Glutamatergic neuron (in vitro differentiated cells): ENCODE results near the gene LYRM9. TPM values are rescaled to one million over a fixed set of nuclear protein-coding genes. Genes with fewer than 3 reads are reported as not detected.
"Not testable (repeated sequence)": the region's sequence is repeated elsewhere in the genome, so short reads cannot be mapped to it uniquely, and the experiment has no call there.

Source experiments
- DNase-seq: peaks from one replicate; pipeline ENCODE4 v3.0.0; 2022
- H3K27ac Mint-ChIP-seq: one replicate; pipeline ENCODE4 v1.8.0; 2020; ENCODE audit warnings: mild to moderate bottlenecking, mixed read lengths, inconsistent platforms; ENCODE audit not compliant: unreplicated experiment
- H3K27me3 Mint-ChIP-seq: one replicate; pipeline ENCODE4 v1.8.0; 2020; ENCODE audit warnings: mild to moderate bottlenecking, moderate library complexity, mixed read lengths, inconsistent platforms; ENCODE audit not compliant: unreplicated experiment
- H3K36me3 Mint-ChIP-seq: one replicate; pipeline ENCODE4 v1.8.0; 2020; ENCODE audit warnings: mild to moderate bottlenecking, mixed read lengths, inconsistent platforms; ENCODE audit not compliant: unreplicated experiment
- H3K4me1 Mint-ChIP-seq: one replicate; pipeline ENCODE4 v1.8.0; 2020; ENCODE audit warnings: mild to moderate bottlenecking, low read depth, mixed read lengths, inconsistent platforms; ENCODE audit not compliant: unreplicated experiment
- H3K4me3 Mint-ChIP-seq: one replicate; pipeline ENCODE4 v1.8.0; 2020; ENCODE audit warnings: mild to moderate bottlenecking, mixed read lengths, inconsistent platforms; ENCODE audit not compliant: unreplicated experiment
- H3K9me3 Mint-ChIP-seq: one replicate; pipeline ENCODE4 v1.8.0; 2020; ENCODE audit warnings: mild to moderate bottlenecking, moderate library complexity, mixed read lengths, inconsistent platforms; ENCODE audit not compliant: unreplicated experiment
- total RNA-seq: library from RNA; stranded (reverse); fragmentation: NEBNext Ultra II Directional; extraction: Animal tissue kit (Norgen Biotek cat#: 25700); gene quantifications from one replicate; pipeline ENCODE4 v1.2.1, GENCODE V29; 2021; ENCODE audit not compliant: unreplicated experiment
- TF ChIP-seq, protein P1 (sequence below): fragments of 200-600 bp; sonication (generic); IDR thresholded peaks from one replicate; pipeline ENCODE4 v1.5.0; 2021; ENCODE audit not compliant: partially characterized antibody, unreplicated experiment

LYRM9 gene
- total RNA-seq, 1 donor from 2014 or later, result 10.6 TPM

GRCh38 chr17:27853091-27853490 lies 40.1 kb downstream of the LYRM9 start:
- no peaks in the 10 kb centered on the region for H3K36me3 Mint-ChIP-seq
- no peak overlapping the region for H3K27ac Mint-ChIP-seq
- DNase-seq, result no peak
- H3K4me3 Mint-ChIP-seq, result no peak overlapping the region
- H3K4me1 Mint-ChIP-seq, result no peaks in the 10 kb centered on the region
- no peaks in the 10 kb centered on the region for H3K27me3 Mint-ChIP-seq
- TF ChIP-seq, protein P1, sequence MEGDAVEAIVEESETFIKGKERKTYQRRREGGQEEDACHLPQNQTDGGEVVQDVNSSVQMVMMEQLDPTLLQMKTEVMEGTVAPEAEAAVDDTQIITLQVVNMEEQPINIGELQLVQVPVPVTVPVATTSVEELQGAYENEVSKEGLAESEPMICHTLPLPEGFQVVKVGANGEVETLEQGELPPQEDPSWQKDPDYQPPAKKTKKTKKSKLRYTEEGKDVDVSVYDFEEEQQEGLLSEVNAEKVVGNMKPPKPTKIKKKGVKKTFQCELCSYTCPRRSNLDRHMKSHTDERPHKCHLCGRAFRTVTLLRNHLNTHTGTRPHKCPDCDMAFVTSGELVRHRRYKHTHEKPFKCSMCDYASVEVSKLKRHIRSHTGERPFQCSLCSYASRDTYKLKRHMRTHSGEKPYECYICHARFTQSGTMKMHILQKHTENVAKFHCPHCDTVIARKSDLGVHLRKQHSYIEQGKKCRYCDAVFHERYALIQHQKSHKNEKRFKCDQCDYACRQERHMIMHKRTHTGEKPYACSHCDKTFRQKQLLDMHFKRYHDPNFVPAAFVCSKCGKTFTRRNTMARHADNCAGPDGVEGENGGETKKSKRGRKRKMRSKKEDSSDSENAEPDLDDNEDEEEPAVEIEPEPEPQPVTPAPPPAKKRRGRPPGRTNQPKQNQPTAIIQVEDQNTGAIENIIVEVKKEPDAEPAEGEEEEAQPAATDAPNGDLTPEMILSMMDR, result no peak
- H3K9me3 Mint-ChIP-seq, result peaks cover 3% of the 10 kb centered on the region

DNA sequence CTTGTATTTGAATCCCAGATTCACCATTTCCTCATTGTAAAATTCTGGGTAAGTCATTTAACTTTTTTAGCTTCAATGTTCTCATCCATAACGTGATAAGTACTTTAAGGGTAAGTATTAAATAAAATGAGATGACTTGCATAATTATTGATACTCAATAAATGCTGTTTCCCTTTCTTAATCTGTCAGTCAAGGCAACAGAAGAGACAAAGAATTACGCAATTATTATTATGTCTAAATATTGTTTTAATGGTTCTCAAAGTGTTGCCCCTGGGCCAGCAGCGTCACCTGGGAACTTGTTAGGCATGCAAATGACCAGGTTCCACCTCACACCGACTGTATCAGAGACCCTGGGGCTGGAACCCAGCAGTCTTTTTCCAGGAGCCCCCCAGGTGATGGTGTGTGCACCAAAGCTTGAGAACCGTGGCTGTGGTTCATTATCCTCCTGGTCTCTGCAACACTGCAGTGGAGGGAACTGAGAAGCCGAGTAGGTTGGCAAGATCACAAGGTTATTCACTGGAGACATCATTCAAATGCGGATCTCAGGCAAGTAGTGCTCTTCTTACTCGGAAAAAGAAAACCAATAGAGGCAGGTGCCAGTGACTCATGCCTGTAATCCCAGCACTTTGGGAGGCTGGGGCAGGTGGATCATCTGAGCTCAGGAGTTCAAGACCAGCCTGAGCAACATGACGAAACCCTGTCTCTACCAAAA lies 43.5 kb downstream of the LYRM9 start:
- H3K36me3 Mint-ChIP-seq, result no peaks in the 10 kb centered on the region
- TF ChIP-seq, protein P1, result no peak
- no peak overlapping the region for H3K4me3 Mint-ChIP-seq
- no peaks in the 10 kb centered on the region for H3K4me1 Mint-ChIP-seq
- no peak for DNase-seq
- H3K27me3 Mint-ChIP-seq, result no peaks in the 10 kb centered on the region
- H3K9me3 Mint-ChIP-seq, result no peaks in the 10 kb centered on the region
- no peak overlapping the region for H3K27ac Mint-ChIP-seq

DNA sequence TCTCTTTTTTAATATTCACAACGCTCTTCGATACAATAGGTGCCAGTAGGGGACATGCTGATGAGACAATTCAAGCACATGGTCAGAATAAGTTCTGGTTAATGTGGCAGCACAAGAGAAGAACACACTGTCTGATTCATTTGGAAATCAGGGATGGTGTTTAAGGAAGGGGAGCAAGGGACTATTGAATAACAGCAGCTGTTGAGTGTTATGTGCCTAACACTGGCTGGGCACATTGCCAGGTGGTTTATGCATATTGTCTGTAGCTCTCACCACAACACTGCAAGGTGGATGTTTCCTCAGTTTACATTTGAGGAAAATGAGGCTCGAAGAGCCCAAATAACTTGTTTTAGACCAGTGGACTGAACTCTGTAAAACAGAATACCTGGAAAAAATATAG lies 44.2 kb downstream of the LYRM9 start:
- Mint-ChIP-seq H3K9me3 (no peaks in the 10 kb centered on the region), H3K27ac (no peak overlapping the region), H3K4me1 (no peaks in the 10 kb centered on the region), H3K4me3 (no peak overlapping the region), H3K36me3 (no peaks in the 10 kb centered on the region), H3K27me3 (no peaks in the 10 kb centered on the region)
- no peak for DNase-seq
- TF ChIP-seq, protein P1, result no peak

GRCh38 chr17:27846808-27847307 lies 46.3 kb downstream of the LYRM9 start:
- not testable (repeated sequence) for H3K27me3 Mint-ChIP-seq, H3K4me1 Mint-ChIP-seq, DNase-seq, H3K27ac Mint-ChIP-seq, H3K9me3 Mint-ChIP-seq, H3K36me3 Mint-ChIP-seq, H3K4me3 Mint-ChIP-seq

DNA sequence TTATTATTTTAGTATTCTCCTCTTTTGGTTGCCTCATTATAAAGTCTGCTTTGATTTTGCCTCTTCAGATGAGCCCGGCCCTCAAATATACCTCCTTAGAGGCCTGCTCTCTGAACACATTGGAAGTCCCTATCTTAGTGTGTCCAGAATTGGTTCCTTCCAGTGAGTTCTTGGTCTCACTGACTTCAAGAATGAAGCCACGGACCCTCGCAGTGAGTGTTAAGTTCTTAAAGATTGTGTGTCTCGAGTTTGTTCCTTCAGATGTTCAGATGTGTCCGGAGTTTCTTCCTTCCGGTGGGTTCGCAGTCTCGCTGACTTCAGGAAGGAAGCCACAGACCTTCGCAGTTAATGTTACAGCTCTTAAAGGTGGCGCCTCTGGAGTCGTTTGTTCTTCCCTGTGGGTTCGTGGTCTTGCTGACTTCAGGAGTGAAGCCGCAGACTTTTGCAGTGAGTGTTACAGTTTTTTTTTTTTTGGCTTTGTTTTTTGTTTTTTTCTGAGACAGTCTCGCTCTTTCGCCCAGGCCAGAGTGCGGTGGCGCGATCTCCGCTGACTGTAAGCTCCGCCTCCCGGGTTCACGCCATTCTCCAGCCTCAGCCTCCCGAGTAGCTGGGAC lies 47.0 kb downstream of the LYRM9 start:
- no peak for DNase-seq
- H3K27me3 Mint-ChIP-seq, result no peaks in the 10 kb centered on the region
- H3K4me1 Mint-ChIP-seq, result no peaks in the 10 kb centered on the region
- H3K27ac Mint-ChIP-seq, result no peak overlapping the region
- H3K36me3 Mint-ChIP-seq, result no peaks in the 10 kb centered on the region
- H3K9me3 Mint-ChIP-seq, result no peaks in the 10 kb centered on the region
- H3K4me3 Mint-ChIP-seq, result no peak overlapping the region
- TF ChIP-seq, protein P1, result no peak
